Measurements from ENCODE around the gene ADRA1B. TPM values are rescaled to one million over a fixed set of nuclear protein-coding genes. Genes with fewer than 3 reads are reported as not detected.

The ADRA1B gene
- total and polyA plus RNA-seq, 2 donors (not counting 3 experiments of a cell fraction or from before 2014, with no cell fraction given) = 0.77 TPM; not detected in 1

DNA sequence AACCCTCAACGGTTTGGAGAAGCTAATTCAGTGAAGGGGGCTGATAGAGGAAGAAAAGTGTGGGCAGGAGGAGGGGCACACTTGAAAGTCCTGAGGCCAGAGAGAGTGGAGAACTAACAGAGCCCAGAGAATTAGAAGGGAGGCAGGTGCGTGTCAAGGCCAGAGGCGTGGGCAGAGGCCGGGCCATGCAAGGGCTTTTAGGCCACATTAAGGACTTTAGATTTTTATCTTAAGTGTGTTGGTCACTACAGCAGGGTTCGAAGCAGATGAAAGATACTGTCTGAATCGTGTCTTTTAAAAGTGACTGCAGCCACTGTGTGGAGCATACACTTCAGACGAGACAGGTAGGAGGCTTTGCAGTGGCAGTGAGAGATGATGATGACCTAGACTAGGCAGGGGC is 6.7 kb downstream of the ADRA1B start:
- ChIA-PET POLR2A (no interaction called here), CTCF (no interaction called here)
- Histone ChIP-seq H3K4me1 (ENCODE audit: control insufficient read depth, extremely low read depth, insufficient read depth, low read length) (no peaks in the 10 kb centered on the region), H3K9me3 (replicated peaks; ENCODE audit: control insufficient read depth, insufficient read depth, low read length) (no peaks in the 10 kb centered on the region), H3K36me3 (ENCODE audit: control insufficient read depth in 2 of 2, extremely low read depth in 1 of 2, insufficient read depth in 2 of 2, low read length in 2 of 2) (no peaks in the 10 kb centered on the region), H3K4me2 (ENCODE audit: insufficient read depth, low read length) (no peak overlapping the region), H3K79me2 (ENCODE audit: control insufficient read depth, insufficient read depth, low read length) (no peaks in the 10 kb centered on the region), H2AFZ (ENCODE audit: low read depth, low read length) (no peak overlapping the region), H4K20me1 (replicated peaks; ENCODE audit: control insufficient read depth, extremely low read depth, insufficient read depth, low read length) (no peaks in the 10 kb centered on the region), H3K27ac (ENCODE audit: insufficient read depth, low read depth, low read length) (no peak overlapping the region), H3K27me3 (ENCODE audit: control insufficient read depth in 2 of 2, insufficient read depth in 2 of 2, low read length in 2 of 2) (peaks cover 0 to 3% of the 10 kb centered on the region in 2 experiments), H3K9ac (replicated peaks; ENCODE audit: extremely low read depth, insufficient read depth, low read length) (no peak overlapping the region), H3K9me1 (replicated peaks; ENCODE audit: control insufficient read depth, extremely low read depth, insufficient read depth, low read length) (no peaks in the 10 kb centered on the region), H3K4me3 (replicated peaks in 1 of 3; ENCODE audit: insufficient read depth in 1 of 3, low read depth in 1 of 3, low read length in 3 of 3) (no peak overlapping the region)
- TF ChIP-seq, protein P1, sequence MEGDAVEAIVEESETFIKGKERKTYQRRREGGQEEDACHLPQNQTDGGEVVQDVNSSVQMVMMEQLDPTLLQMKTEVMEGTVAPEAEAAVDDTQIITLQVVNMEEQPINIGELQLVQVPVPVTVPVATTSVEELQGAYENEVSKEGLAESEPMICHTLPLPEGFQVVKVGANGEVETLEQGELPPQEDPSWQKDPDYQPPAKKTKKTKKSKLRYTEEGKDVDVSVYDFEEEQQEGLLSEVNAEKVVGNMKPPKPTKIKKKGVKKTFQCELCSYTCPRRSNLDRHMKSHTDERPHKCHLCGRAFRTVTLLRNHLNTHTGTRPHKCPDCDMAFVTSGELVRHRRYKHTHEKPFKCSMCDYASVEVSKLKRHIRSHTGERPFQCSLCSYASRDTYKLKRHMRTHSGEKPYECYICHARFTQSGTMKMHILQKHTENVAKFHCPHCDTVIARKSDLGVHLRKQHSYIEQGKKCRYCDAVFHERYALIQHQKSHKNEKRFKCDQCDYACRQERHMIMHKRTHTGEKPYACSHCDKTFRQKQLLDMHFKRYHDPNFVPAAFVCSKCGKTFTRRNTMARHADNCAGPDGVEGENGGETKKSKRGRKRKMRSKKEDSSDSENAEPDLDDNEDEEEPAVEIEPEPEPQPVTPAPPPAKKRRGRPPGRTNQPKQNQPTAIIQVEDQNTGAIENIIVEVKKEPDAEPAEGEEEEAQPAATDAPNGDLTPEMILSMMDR (IDR thresholded peaks at IDR 0.05; ENCODE audit: extremely low read depth in 1 of 2, insufficient read depth in 1 of 2, low read depth in 1 of 2, low read length in 2 of 2) = no peak
- no peak for DNase-seq (ENCODE audit: low read depth, low spot score)
- intact Hi-C loops (cut with micrococcal nuclease) = no loop called here
- dilution Hi-C loops (cut with MboI; ENCODE audit: extremely low pct_ligation_motif_present, low sequenced_read_pairs) = no loop called here
- no TSS peak for BruUV-seq (replicated peaks)
- FAIRE-seq = no peak

DNA sequence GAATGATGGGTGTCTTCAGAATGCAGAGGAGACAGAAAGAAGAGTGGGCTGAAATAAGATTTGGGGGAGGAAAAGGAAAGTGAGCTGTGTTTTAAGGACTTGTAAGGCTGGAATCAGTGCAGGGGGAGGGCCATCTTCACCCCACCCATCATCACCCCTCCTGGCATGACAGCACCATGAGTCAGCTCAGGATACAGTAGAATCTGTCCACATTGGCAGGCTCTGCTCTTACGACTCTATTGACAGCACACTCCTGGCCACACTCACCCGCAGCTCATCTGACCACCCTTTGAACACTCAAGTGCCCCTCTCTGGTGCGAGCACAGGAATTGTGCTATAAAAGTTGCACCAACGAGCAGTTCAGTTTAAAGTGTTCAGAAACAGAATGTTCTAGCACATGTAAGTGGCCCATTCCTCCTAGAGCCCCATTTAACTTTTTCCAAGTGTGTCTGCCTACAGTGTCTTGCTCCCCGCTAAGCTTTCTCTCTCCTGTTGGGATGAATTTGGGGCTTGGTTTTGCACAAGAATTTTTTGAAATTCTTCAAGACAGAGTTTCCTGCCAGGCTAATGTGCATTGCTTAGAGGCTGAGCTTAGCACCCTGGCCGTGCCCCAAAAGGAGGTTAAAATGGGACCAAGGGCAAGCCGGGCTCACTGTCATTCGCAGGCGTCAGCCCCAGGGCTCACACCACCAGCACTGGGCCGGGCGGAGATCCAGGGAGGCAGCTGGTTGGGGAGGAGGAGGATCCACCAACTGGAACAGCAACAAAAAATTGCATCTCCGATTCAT is 12.0 kb downstream of the ADRA1B start:
- intact Hi-C loops (cut with micrococcal nuclease) (no loop called here), dilution Hi-C loops (cut with MboI; ENCODE audit: extremely low pct_ligation_motif_present, low sequenced_read_pairs) (no loop called here)
- Histone ChIP-seq H3K36me3 (ENCODE audit: control insufficient read depth in 2 of 2, extremely low read depth in 1 of 2, insufficient read depth in 2 of 2, low read length in 2 of 2) (no peaks in the 10 kb centered on the region), H3K9ac (replicated peaks; ENCODE audit: extremely low read depth, insufficient read depth, low read length) (no peak overlapping the region), H3K27me3 (ENCODE audit: control insufficient read depth in 2 of 2, insufficient read depth in 2 of 2, low read length in 2 of 2) (peaks cover 0 to 3% of the 10 kb centered on the region in 2 experiments), H3K9me3 (replicated peaks; ENCODE audit: control insufficient read depth, insufficient read depth, low read length) (no peaks in the 10 kb centered on the region), H3K79me2 (ENCODE audit: control insufficient read depth, insufficient read depth, low read length) (no peaks in the 10 kb centered on the region), H3K4me2 (ENCODE audit: insufficient read depth, low read length) (no peak overlapping the region), H3K9me1 (replicated peaks; ENCODE audit: control insufficient read depth, extremely low read depth, insufficient read depth, low read length) (no peaks in the 10 kb centered on the region), H4K20me1 (replicated peaks; ENCODE audit: control insufficient read depth, extremely low read depth, insufficient read depth, low read length) (no peaks in the 10 kb centered on the region), H3K27ac (ENCODE audit: insufficient read depth, low read depth, low read length) (no peak overlapping the region), H2AFZ (ENCODE audit: low read depth, low read length) (no peak overlapping the region), H3K4me3 (replicated peaks in 1 of 3; ENCODE audit: insufficient read depth in 1 of 3, low read depth in 1 of 3, low read length in 3 of 3) (no peak overlapping the region), H3K4me1 (ENCODE audit: control insufficient read depth, extremely low read depth, insufficient read depth, low read length) (peaks cover 4% of the 10 kb centered on the region)
- ChIA-PET CTCF (interaction anchor here (1.0 to 1.2 kb wide), 4 partner anchors 9 to 37 kb away, joined by 3 to 4 read pairs (median 4); no protein-coding TSS in a partner anchor), POLR2A (no interaction called here)
- BruUV-seq (replicated peaks) = no TSS peak
- DNase-seq (ENCODE audit: low read depth, low spot score) (no peak), FAIRE-seq (no peak)
- TF ChIP-seq POLR2A (IDR thresholded peaks at IDR 0.05; ENCODE audit: low read depth, low read length) (no peak), FOS (IDR thresholded peaks at IDR 0.05; ENCODE audit: borderline replicate concordance, insufficient read depth, low read length) (peak; percentile 75), JUN (IDR thresholded peaks at IDR 0.05; ENCODE audit: borderline replicate concordance, insufficient read depth, insufficient read length, low read depth) (no peak), GATA2 (IDR thresholded peaks at IDR 0.05; ENCODE audit: insufficient read depth, insufficient read length, low read depth, low read length) (no peak)
- TF ChIP-seq, protein P2, sequence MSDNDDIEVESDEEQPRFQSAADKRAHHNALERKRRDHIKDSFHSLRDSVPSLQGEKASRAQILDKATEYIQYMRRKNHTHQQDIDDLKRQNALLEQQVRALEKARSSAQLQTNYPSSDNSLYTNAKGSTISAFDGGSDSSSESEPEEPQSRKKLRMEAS (IDR thresholded peaks at IDR 0.05; ENCODE audit: insufficient read depth, insufficient read length) = no peak
